Measurements from ENCODE around the gene NDUFA3. TPM values are rescaled to one million over a fixed set of nuclear protein-coding genes. Genes with fewer than 3 reads are reported as not detected.

The NDUFA3 gene
- total RNA-seq, 4 donors from 2014 or later: 29.5 to 84.9 (median 60.6) TPM

DNA sequence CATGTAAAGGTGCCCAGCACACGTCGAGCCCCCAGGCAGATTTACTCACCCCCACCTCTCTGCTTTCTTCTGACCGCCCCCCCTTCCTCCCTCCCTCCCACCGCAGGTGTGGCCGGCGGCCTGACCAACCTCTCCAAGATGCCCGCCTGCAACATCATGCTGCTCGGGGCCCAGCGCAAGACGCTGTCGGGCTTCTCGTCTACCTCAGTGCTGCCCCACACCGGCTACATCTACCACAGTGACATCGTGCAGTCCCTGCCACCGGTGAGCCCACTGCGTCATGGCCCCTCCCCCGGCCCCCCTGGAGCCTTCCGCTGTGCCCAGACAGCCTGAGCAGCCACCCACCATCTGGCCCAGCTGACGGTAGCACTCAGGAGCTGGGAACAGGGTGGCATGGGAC is 21.7 kb downstream of the NDUFA3 start:
- DNase-seq: no peak
- H3K27ac ChIP-seq: no peak overlapping the region
- ATAC-seq: no peak
- peaks cover 2 to 97% of the 10 kb centered on the region in 2 donors for H3K36me3 ChIP-seq
- no peaks in the 10 kb centered on the region for H3K27me3 ChIP-seq
- TF ChIP-seq POLR2A (IDR thresholded peaks at IDR 0.05) (no peak), CTCF (IDR thresholded peaks at IDR 0.05 in 4 of 5, conservative IDR thresholded peaks at IDR 0.05 in 1 of 5) (no peak)
- in situ Hi-C loops (cut with MboI; ENCODE audit: low sequenced_read_pairs in 4 of 4): loop anchor here in 1 of 4 donors (25.0 kb wide), 1 partner anchor 988 kb away; the partner anchor contains the start of gene PPP1R12C
- intact Hi-C loops (cut with DNase I; ENCODE audit: low total_unique reads): no loop called here
- no peak overlapping the region for H3K4me3 ChIP-seq
- no peaks in the 10 kb centered on the region for H3K4me1 ChIP-seq
- H3K9me3 ChIP-seq: no peaks in the 10 kb centered on the region

DNA sequence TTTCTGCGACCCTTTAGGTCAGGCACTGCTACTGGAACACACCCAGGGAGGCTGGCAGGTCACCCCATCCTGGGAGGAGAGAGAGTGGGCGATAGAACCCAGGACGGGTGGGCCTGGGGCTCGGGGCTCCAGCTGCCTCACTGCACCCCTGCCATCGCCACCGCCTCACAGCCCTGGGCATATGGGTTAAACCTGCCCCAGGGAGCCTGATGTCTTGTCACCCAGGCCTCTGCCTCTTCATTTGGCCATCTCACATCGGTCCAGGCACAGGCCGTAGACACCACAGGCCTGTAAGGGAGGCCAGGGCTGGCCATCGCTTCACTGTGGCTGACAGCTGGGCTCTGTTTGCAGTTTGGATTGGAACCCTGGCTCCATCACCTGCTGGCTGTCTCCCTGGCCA is 23.1 kb downstream of the NDUFA3 start:
- Histone ChIP-seq H3K4me3 (no peak overlapping the region), H3K27ac (no peak overlapping the region), H3K4me1 (no peaks in the 10 kb centered on the region), H3K27me3 (no peaks in the 10 kb centered on the region), H3K9me3 (no peaks in the 10 kb centered on the region), H3K36me3 (peaks cover 2 to 89% of the 10 kb centered on the region in 2 donors)
- intact Hi-C loops (cut with DNase I; ENCODE audit: low total_unique reads) (no loop called here), in situ Hi-C loops (cut with MboI; ENCODE audit: low sequenced_read_pairs in 4 of 4) (no loop called here)
- TF ChIP-seq CTCF (IDR thresholded peaks at IDR 0.05 in 4 of 5, conservative IDR thresholded peaks at IDR 0.05 in 1 of 5) (no peak), POLR2A (IDR thresholded peaks at IDR 0.05) (no peak)
- no peak for ATAC-seq
- no peak for DNase-seq

- Histone ChIP-seq H3K27ac (no peak overlapping the region), H3K27me3 (no peaks in the 10 kb centered on the region), H3K4me1 (no peaks in the 10 kb centered on the region), H3K36me3 (peaks cover 2 to 85% of the 10 kb centered on the region in 2 donors), H3K4me3 (no peak overlapping the region), H3K9me3 (no peaks in the 10 kb centered on the region)
- in situ Hi-C loops (cut with MboI; ENCODE audit: low sequenced_read_pairs in 4 of 4) (no loop called here), intact Hi-C loops (cut with DNase I; ENCODE audit: low total_unique reads) (no loop called here)
- TF ChIP-seq POLR2A (IDR thresholded peaks at IDR 0.05): no peak
- TF ChIP-seq CTCF (IDR thresholded peaks at IDR 0.05 in 4 of 5, conservative IDR thresholded peaks at IDR 0.05 in 1 of 5): no peak
- DNase-seq (no peak), ATAC-seq (no peak)
These were observed 25.2 kb downstream of the NDUFA3 start for GRCh38 chr19:54127688-54128440.

DNA sequence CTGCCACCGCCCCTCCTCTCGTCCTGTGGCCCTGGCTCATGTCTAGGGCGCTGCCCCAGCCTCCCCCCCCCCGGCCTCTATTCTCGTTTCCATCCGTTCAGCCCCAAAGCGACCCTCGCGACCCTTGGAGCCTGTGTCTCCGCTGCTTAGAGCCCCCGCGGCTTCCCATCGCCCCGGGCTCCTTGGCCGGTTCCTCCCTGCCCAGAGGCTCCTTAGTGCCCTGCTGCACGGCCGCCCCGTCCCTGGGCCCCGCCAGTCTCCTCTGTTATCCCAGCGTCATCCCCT is 25.7 kb downstream of the NDUFA3 start:
- Histone ChIP-seq H3K27me3 (no peaks in the 10 kb centered on the region), H3K4me3 (no peak overlapping the region), H3K4me1 (no peaks in the 10 kb centered on the region), H3K36me3 (peaks cover 2 to 80% of the 10 kb centered on the region in 2 donors), H3K9me3 (no peaks in the 10 kb centered on the region), H3K27ac (no peak overlapping the region)
- ATAC-seq (no peak), DNase-seq (no peak)
- TF ChIP-seq POLR2A (IDR thresholded peaks at IDR 0.05) (no peak), CTCF (IDR thresholded peaks at IDR 0.05 in 4 of 5, conservative IDR thresholded peaks at IDR 0.05 in 1 of 5) (no peak)
- in situ Hi-C loops (cut with MboI; ENCODE audit: low sequenced_read_pairs in 4 of 4) (no loop called here), intact Hi-C loops (cut with DNase I; ENCODE audit: low total_unique reads) (no loop called here)
